IMR-90 (cell line): ENCODE data around the gene PTGS1. TPM values are rescaled to one million over a fixed set of nuclear protein-coding genes. Genes with fewer than 3 reads are reported as not detected.

Experiments used
- ATAC-seq: fragments of 200-7000 bp; cut with Tn5 transposase; 2 replicates; pipeline ENCODE4 v1.9.1; 2020; ENCODE audit warnings: low read depth, mild to moderate bottlenecking, moderate library complexity
- BruUV-seq: library from RNA; stranded (reverse); fragments of 400-500 nt; replicated peaks from 2 replicates; lab custom pipeline; 2021; lab: Mats Ljungman, UMichigan
- CTCF ChIA-PET: fragments of 300-600 bp; formaldehyde crosslinking; extraction: SDS; loops from one replicate; lab custom pipeline; 2021; ENCODE audit warnings: antibody characterized with exemption; lab: Yijun Ruan, JAX
- POLR2A ChIA-PET: fragments of 300-600 bp; sonication (Branson Sonifier 250); formaldehyde crosslinking; loops from one replicate; lab custom pipeline; 2022; ENCODE audit warnings: antibody characterized with exemption; ENCODE audit not compliant: unreplicated experiment; lab: Charles Lee
- DNase-seq: peaks from one replicate; pipeline ENCODE4 v3.0.0; 2013
- H2AFZ ChIP-seq: replicated peaks from 2 replicates; pipeline ENCODE3; 2013; ENCODE audit warnings: low read length, mild to moderate bottlenecking; ENCODE audit not compliant: poor library complexity
- H2AK5ac ChIP-seq: 2 replicates; pipeline ENCODE4 v1.6.1; 2013; ENCODE audit warnings: low read depth, low read length, inconsistent platforms
- H2AK9ac ChIP-seq: replicated peaks from 2 replicates; pipeline ENCODE3; 2013; ENCODE audit warnings: mild to moderate bottlenecking, low read depth, low read length, moderate library complexity; ENCODE audit not compliant: poor library complexity
- H2BK120ac ChIP-seq: 2 replicates; pipeline ENCODE4 v1.6.1; 2013; ENCODE audit warnings: low read depth, low read length, inconsistent platforms
- H2BK15ac ChIP-seq: 3 replicates; pipeline ENCODE4 v1.6.1; 2013; ENCODE audit warnings: low read depth, low read length, inconsistent platforms
- H2BK20ac ChIP-seq: 2 replicates; pipeline ENCODE4 v1.6.1; 2013; ENCODE audit warnings: low read depth, mild to moderate bottlenecking, inconsistent platforms, low read length, moderate library complexity
- H2BK5ac ChIP-seq: 2 replicates; pipeline ENCODE4 v1.6.1; 2013; ENCODE audit warnings: mild to moderate bottlenecking, low read depth, low read length, inconsistent platforms; ENCODE audit not compliant: poor library complexity, severe bottlenecking
- H3K14ac ChIP-seq: replicated peaks from 2 replicates; pipeline ENCODE4 v1.6.1; 2013; ENCODE audit warnings: low read depth, low read length, inconsistent platforms
- H3K18ac ChIP-seq: 2 replicates; pipeline ENCODE4 v1.6.1; 2013; ENCODE audit warnings: low read depth, low read length, control low read depth
- H3K23ac ChIP-seq: 2 replicates; pipeline ENCODE4 v1.6.1; 2013; ENCODE audit warnings: low read depth, low read length, inconsistent platforms
- H3K27ac ChIP-seq: 2 replicates; pipeline ENCODE4 v1.5.1; 2013; ENCODE audit warnings: mild to moderate bottlenecking, control low read depth, low read length; ENCODE audit not compliant: insufficient read depth
- H3K27me3 ChIP-seq: 2 replicates; pipeline ENCODE4 v1.6.1; 2013; ENCODE audit warnings: low read length; ENCODE audit not compliant: control insufficient read depth, insufficient read depth
- H3K36me3 ChIP-seq: 2 replicates; pipeline ENCODE4 v1.6.1; 2013; ENCODE audit warnings: low read length, mixed read lengths; ENCODE audit not compliant: control insufficient read depth, insufficient read depth
- H3K4ac ChIP-seq: 2 replicates; pipeline ENCODE4 v1.6.1; 2013; ENCODE audit warnings: low read depth, low read length, inconsistent platforms
- H3K4me1 ChIP-seq: 2 replicates; pipeline ENCODE4 v1.6.1; 2013; ENCODE audit warnings: low read length, mixed read lengths; ENCODE audit not compliant: control insufficient read depth, insufficient read depth
- H3K4me2 ChIP-seq: 2 replicates; pipeline ENCODE4 v1.6.1; 2013; ENCODE audit warnings: low read depth, mild to moderate bottlenecking, control low read depth, low read length, moderate library complexity
- H3K4me3 ChIP-seq: 2 replicates; pipeline ENCODE4 v1.5.1; 2013; ENCODE audit warnings: low read depth, mild to moderate bottlenecking, control low read depth, low read length, moderate library complexity; ENCODE audit not compliant: insufficient read depth
- H3K56ac ChIP-seq: 2 replicates; pipeline ENCODE4 v1.6.1; 2013; ENCODE audit warnings: low read length, inconsistent platforms; ENCODE audit not compliant: insufficient read depth; ENCODE audit errors: extremely low read depth
- H3K79me1 ChIP-seq, 2 experiments: 2 replicates each; pipeline ENCODE4 v1.6.1; 2013; ENCODE audit warnings: low read length in 2 of 2, inconsistent platforms in 1 of 2, low read depth in 1 of 2
- H3K9ac ChIP-seq: 2 replicates; pipeline ENCODE4 v1.6.1; 2013; ENCODE audit warnings: low read depth, low read length, control low read depth
- H3K9me1 ChIP-seq: 2 replicates; pipeline ENCODE4 v1.6.1; 2013; ENCODE audit warnings: low read length, inconsistent platforms; ENCODE audit not compliant: insufficient read depth
- H3K9me3 ChIP-seq: 2 replicates; pipeline ENCODE4 v1.6.1; 2013; ENCODE audit warnings: low read length; ENCODE audit not compliant: control insufficient read depth, insufficient read depth
- H4K20me1 ChIP-seq: 2 replicates; pipeline ENCODE4 v1.6.1; 2013; ENCODE audit warnings: low read length, inconsistent platforms; ENCODE audit not compliant: insufficient read depth
- H4K5ac ChIP-seq: 2 replicates; pipeline ENCODE4 v1.6.1; 2013; ENCODE audit warnings: mild to moderate bottlenecking, low read depth, low read length, control low read depth
- H4K8ac ChIP-seq, 2 experiments: 2 replicates each; pipeline ENCODE4 v1.6.1; 2013; ENCODE audit warnings: low read depth in 2 of 2, low read length in 2 of 2, control low read depth in 1 of 2, inconsistent platforms in 1 of 2
- H4K91ac ChIP-seq: 2 replicates; pipeline ENCODE4 v1.6.1; 2013; ENCODE audit warnings: low read depth, low read length, inconsistent platforms; ENCODE audit not compliant: insufficient read depth
- CHD1 ChIP-seq: IDR thresholded peaks from 2 replicates; pipeline ENCODE4 v1.6.1; 2012; ENCODE audit warnings: low read depth, low read length, improper control_type of control experiment
- FOS ChIP-seq: fragments of 150-350 bp; IDR thresholded peaks from 2 replicates; pipeline ENCODE4 v1.6.1; 2016; ENCODE audit warnings: low read depth, low read length
- MAFK ChIP-seq: IDR thresholded peaks from 2 replicates; pipeline ENCODE4 v1.6.1; 2012; ENCODE audit warnings: low read depth, low read length, improper control_type of control experiment
- MAZ ChIP-seq: IDR thresholded peaks from 2 replicates; pipeline ENCODE4 v1.6.1; 2012; ENCODE audit warnings: low read depth, mild to moderate bottlenecking, low read length, improper control_type of control experiment, moderate library complexity, borderline replicate concordance
- NFE2L2 ChIP-seq: fragments of 150-350 bp; IDR thresholded peaks from 2 replicates; pipeline ENCODE4 v1.6.1; 2016; ENCODE audit warnings: low read depth, mild to moderate bottlenecking, low read length
- POLR2A ChIP-seq: IDR thresholded peaks from 2 replicates; pipeline ENCODE4 v1.6.1; 2012; ENCODE audit warnings: mild to moderate bottlenecking, low read depth, low read length
- RAD21 ChIP-seq: IDR thresholded peaks from 2 replicates; pipeline ENCODE4 v1.6.1; 2012; ENCODE audit warnings: low read length, improper control_type of control experiment
- RCOR1 ChIP-seq: IDR thresholded peaks from 2 replicates; pipeline ENCODE4 v1.6.1; 2012; ENCODE audit warnings: mild to moderate bottlenecking, low read length, improper control_type of control experiment; ENCODE audit not compliant: insufficient replicate concordance
- WGBS, 2 experiments: methylation state at CpG; one replicate each; pipeline versions ENCODE4 v1.1.5 to v1.1.7; 2013; ENCODE audit warnings: missing lambda C conversion rate in 2 of 2; ENCODE audit not compliant: insufficient read length in 1 of 2; ENCODE audit errors: extremely low coverage in 2 of 2; 5-methylcytosine and 5-hydroxymethylcytosine counted together
- dilution Hi-C: fragments of 300-500 bp; cut with HindIII; formaldehyde crosslinking; loops from one replicate; pipeline ENCODE4 v1.14.3; 2018; ENCODE audit warnings: low sequenced_read_pairs; ENCODE audit not compliant: unreplicated experiment
- in situ Hi-C: fragments of 300-500 bp; cut with MboI; formaldehyde crosslinking; loops from 3 replicates; pipeline ENCODE4 v1.14.3; 2019; ENCODE audit warnings: low sequenced_read_pairs, inconsistent platforms, mixed read lengths
- intact Hi-C: fragments of 100-400 bp; cut with micrococcal nuclease; formaldehyde crosslinking; loops from 2 replicates; pipeline ENCODE4 v1.10.0; 2022
- polyA plus RNA-seq, 3 experiments: library from polyadenylated mRNA; depleted of rRNA; stranded (reverse); fragments of >200 nt; gene quantifications; 2 replicates each; pipeline ENCODE4 v1.2.3, GENCODE V29; 2012; ENCODE audit warnings: low replicate concordance in 1 of 3
- total RNA-seq: library from RNA; depleted of rRNA; stranded (reverse); fragments of >200 nt; gene quantifications from 2 replicates; pipeline ENCODE4 v1.2.3, GENCODE V29; 2012
- TF ChIP-seq, protein P1 (sequence below): conservative IDR thresholded peaks from 2 replicates; pipeline ENCODE4 v1.5.1; 2012; ENCODE audit warnings: mild to moderate bottlenecking, low read depth, low read length, improper control_type of control experiment

The PTGS1 gene
- total and polyA plus RNA-seq, 2 of the 4 experiments (the other 2 are of a cell fraction), result 24.7 to 38.3 TPM

DNA sequence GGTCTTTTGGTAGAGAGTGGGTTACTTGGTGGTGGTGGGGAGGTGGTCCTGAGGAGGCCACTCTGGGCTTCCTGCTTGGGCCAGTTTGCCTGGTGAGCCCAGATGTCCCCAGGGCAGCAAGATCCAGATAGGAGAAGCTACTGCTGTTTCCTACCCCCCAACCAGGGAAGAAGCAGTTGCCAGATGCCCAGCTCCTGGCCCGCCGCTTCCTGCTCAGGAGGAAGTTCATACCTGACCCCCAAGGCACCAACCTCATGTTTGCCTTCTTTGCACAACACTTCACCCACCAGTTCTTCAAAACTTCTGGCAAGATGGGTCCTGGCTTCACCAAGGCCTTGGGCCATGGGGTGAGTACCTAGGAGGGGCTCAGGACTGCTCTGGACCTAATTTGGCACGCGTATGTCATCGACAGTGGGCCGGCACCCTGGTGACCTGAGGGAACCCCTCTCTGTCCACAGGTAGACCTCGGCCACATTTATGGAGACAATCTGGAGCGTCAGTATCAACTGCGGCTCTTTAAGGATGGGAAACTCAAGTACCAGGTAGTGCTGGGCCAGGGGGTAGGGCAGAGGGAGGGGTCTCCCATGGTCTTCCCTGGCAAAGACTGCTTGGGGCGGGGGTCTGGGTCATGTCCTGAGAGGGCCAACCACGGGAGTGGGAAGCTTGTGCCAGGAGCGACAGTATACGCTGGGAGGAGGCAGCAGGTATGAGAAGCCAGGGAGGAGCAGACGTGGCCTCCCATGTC, 10.6 kb downstream of the PTGS1 start:
- DNase-seq, result no peak
- H2BK120ac ChIP-seq, result peak overlapping the region; percentile 21; the same call in 1 of the 2 replicates
- TF ChIP-seq RCOR1, result no peak
- no peak for TF ChIP-seq MAZ
- TF ChIP-seq, protein P1, sequence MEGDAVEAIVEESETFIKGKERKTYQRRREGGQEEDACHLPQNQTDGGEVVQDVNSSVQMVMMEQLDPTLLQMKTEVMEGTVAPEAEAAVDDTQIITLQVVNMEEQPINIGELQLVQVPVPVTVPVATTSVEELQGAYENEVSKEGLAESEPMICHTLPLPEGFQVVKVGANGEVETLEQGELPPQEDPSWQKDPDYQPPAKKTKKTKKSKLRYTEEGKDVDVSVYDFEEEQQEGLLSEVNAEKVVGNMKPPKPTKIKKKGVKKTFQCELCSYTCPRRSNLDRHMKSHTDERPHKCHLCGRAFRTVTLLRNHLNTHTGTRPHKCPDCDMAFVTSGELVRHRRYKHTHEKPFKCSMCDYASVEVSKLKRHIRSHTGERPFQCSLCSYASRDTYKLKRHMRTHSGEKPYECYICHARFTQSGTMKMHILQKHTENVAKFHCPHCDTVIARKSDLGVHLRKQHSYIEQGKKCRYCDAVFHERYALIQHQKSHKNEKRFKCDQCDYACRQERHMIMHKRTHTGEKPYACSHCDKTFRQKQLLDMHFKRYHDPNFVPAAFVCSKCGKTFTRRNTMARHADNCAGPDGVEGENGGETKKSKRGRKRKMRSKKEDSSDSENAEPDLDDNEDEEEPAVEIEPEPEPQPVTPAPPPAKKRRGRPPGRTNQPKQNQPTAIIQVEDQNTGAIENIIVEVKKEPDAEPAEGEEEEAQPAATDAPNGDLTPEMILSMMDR, result no peak
- no peak for TF ChIP-seq CHD1
- TF ChIP-seq NFE2L2, result no peak
- TF ChIP-seq MAFK, result no peak
- no peak for TF ChIP-seq POLR2A
- TF ChIP-seq FOS, result no peak
- TF ChIP-seq RAD21, result no peak
- peak overlapping the region; percentile 18; the same call in 1 of the 2 replicates for H2BK20ac ChIP-seq
- H3K27ac ChIP-seq, result peak overlapping the region; percentile 26
- no peak overlapping the region for H3K9ac ChIP-seq
- H2AK5ac ChIP-seq, result peak overlapping the region; percentile 60
- no peak overlapping the region for H3K56ac ChIP-seq
- peak overlapping the region; percentile 11; the same call in 1 of the 2 replicates for H3K14ac ChIP-seq
- H3K9me3 ChIP-seq, result peaks cover 3% of the 10 kb centered on the region; the same call in 1 of the 2 replicates
- intact Hi-C loops, result no loop called here
- no peak overlapping the region; the same call in 2 of the 3 replicates for H2BK15ac ChIP-seq
- peaks cover 9 to 55% of the 10 kb centered on the region in 2 experiments; a peak in 3 of 4 replicates for H3K79me1 ChIP-seq
- H3K18ac ChIP-seq, result no peak overlapping the region
- ChIA-PET CTCF (no interaction called here), POLR2A (no interaction called here)
- H3K36me3 ChIP-seq, result peaks cover 59% of the 10 kb centered on the region
- no peaks in the 10 kb centered on the region for H3K27me3 ChIP-seq
- no peak overlapping the region for H4K5ac ChIP-seq
- H4K20me1 ChIP-seq, result no peaks in the 10 kb centered on the region
- no peak overlapping the region for H2AFZ ChIP-seq
- no TSS peak for BruUV-seq
- H3K4me1 ChIP-seq, result peaks cover 32% of the 10 kb centered on the region
- peak overlapping the region; percentile 57 for H3K4ac ChIP-seq
- peak overlapping the region; percentile 42; the same call in 1 of the 2 replicates for H4K91ac ChIP-seq
- dilution Hi-C loops, result no loop called here
- H2AK9ac ChIP-seq, result peak overlapping the region; percentile 42
- 0 out of 4 replicates have a peak overlapping the region, but pooled peaks of 1 of the 2 experiments have one; percentile 21 for H4K8ac ChIP-seq
- no peak overlapping the region for H3K4me3 ChIP-seq
- H2BK5ac ChIP-seq, result peak overlapping the region; percentile 55
- H3K23ac ChIP-seq, result no peak overlapping the region
- in situ Hi-C loops, result no loop called here
- peaks cover 33% of the 10 kb centered on the region for H3K9me1 ChIP-seq
- no peak overlapping the region for H3K4me2 ChIP-seq
- WGBS, 2 experiments, result 83% methylated on average over 6 of the region's 14 CpGs; no CpG with 5 or more reads in 1 of the 2 experiments
- no peak for ATAC-seq
